Measurements from ENCODE around the gene LRRC74B. TPM values are rescaled to one million over a fixed set of nuclear protein-coding genes. Genes with fewer than 3 reads are reported as not detected.
A peak's percentile ranks its signal among the peaks of the same experiment; 100 is the strongest.

The LRRC74B gene
- total RNA-seq, 1 experiment from 2014 or later = under 0.01 TPM

DNA sequence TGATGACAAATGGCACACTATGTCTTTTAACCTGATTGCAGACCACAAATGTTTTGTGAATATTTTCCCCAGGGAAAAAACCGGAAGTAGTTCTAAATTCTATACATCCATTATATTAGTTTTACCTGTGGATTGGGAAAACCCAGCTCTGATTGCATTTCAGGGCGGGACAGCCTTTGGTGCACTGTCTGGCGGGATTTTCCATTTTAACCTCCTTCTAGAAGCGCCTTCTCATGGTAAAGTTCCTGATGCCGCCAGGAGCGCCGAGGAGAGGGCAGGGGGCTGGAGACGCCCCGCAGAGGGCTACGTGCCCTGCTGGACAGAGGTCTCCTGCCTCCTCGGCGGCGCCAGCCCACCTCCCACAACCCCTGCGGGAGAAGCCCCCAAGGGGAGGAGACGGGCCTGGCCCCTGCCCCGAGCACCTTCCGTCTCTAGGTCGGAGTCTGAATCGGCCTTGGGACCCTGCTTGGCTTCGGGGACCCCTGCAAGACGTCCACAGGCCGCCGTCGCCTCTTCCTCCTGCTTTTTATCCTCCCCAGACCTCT lies 32.0 kb upstream of the LRRC74B start:
- no peak for DNase-seq (ENCODE audit: low read depth)

DNA sequence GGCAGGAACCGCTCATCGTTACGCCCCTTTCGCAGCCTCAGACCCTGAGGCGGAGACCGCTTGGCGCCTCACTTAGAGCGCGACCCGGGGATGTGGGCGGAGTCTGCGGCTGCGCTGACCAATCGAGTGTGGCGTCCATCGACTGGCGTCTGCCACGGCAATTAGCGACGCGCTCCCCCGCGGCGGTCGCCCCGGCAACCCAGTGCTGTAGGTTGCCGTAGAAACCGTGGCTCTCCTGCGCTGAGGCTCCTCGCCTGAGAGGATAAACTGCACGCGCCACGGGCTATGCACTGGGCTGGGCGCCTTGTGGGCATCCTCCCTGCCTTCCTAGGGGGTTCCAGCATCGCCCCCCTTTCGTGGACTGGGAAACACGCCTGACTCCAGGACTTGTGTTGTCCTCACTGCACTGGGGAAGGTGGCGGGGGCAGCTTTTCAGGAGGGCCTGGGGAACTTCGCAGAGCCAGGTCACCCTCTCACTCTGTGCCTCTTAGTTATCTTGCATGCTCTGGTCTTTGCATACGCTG lies 31.5 kb upstream of the LRRC74B start:
- peak; percentile 94 for DNase-seq (ENCODE audit: low read depth)

- peak; percentile 90 for DNase-seq (ENCODE audit: low read depth)
Observed at GRCh38 chr22:21014726-21015465, 30.9 kb upstream of the LRRC74B start, which contains the start of gene P2RX6. Gene P2RX6 (plus strand): TSS chr22:21015165. CDS start chr22:21015175, 10 bp downstream.

GRCh38 chr22:21015466-21016006 lies 30.2 kb upstream of the LRRC74B start:
- DNase-seq (ENCODE audit: low read depth) = no peak

GRCh38 chr22:21016644-21017420 lies 28.9 kb upstream of the LRRC74B start:
- no peak for DNase-seq (ENCODE audit: low read depth)

GRCh38 chr22:21018314-21018713 lies 27.4 kb upstream of the LRRC74B start:
- no peak for DNase-seq (ENCODE audit: low read depth)

DNA sequence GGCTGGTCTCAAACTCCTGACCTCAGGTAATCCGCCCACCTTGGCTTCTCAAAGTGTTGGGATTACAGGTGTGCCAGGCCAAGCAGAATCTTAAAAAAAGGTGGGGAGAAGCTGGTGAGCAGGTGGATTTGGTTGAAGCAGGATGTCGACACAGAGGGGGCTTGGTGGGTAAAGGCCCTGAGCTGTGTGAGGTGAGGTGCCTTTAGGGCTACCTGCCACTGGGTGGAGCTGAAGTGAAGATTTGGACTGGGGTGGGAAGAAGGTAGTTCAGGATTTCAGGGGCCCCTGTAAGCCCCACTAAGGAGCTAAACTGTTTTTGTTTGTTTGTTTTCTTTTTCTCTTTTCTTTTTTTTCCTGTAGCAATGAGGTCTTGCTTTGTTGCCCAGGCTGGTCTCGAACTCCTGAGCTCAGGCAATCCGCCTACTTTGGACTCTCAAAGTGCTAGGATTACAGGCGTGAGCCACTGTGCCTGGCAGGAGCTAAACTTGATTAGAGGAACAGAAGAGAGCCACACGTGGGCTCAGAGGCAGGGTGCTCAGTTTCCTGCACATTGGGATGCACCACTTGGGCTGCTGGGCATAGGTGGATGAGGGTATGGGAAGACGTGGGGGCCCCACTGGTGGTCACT lies 24.8 kb upstream of the LRRC74B start:
- no peak for DNase-seq (ENCODE audit: low read depth)

DNA sequence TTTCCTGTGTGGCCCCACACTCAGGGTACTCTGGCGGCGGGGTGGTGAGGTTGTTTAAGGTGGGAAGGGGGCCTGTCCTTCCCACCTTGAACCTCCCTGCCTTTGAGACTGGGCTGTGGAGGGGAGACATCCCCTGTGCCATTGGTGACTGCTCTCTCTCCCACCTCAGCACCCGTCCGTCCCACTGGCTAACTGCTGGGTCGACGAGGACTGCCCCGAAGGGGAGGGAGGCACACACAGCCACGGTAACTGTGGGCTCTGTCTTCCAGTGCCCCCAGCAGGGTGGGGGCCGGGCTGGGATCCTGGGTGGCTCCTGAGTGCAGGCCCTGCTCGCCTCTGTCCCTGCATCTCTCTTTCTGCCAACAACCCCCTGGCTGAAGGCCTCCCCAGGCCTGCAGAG lies 23.2 kb upstream of the LRRC74B start:
- DNase-seq (ENCODE audit: low read depth) = no peak

- no peak for DNase-seq (ENCODE audit: low read depth)
Observed at GRCh38 chr22:21022955-21023614, 22.7 kb upstream of the LRRC74B start.

- DNase-seq (ENCODE audit: low read depth) = no peak
Observed at GRCh38 chr22:21025266-21025665, 20.5 kb upstream of the LRRC74B start.

- no peak for DNase-seq (ENCODE audit: low read depth)
Observed at GRCh38 chr22:21025763-21026755, 19.7 kb upstream of the LRRC74B start.

DNA sequence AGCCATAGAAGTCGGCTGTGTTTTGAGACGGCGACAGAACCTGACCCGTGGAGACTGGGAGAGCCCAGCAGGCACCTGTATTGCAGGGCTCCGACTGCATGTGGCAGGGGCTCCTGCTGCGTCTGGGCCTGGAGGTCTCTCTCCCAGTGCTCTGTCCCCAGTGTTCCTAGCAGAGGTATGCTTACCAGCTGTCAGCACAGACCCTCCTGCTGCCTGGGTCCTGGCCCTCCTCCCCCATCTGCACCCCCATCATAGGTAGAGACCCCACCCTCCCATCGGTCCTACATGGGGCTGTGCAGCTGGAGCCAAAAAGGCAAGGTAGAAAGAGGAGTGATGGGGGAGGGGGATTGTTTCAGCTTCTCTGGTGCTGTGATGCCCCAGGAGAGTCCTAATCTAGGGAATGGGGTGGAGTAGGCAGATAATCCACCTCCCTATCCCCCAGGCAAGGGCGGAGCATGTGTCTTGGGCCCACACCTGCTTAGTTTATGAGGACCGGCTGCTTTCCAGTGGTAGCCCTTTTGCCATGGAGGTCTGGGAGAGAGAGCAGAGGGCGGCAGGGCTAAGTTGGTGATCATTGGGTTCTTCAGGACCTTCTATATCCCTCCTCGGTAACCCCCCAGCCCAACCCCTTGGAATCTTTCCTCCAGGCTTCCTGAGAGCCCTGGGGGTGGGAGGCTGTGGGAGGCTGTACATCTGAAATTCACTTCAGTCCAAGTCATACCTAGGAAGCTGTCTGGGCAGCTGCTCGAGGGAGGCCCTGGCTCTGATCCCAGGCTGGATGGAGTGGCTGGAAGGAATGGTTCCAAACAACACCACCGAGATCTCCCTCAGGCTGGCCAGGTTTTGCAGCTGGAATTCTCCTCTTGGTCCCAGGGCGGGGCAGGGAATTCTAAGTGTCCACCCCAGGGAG lies 18.7 kb upstream of the LRRC74B start:
- DNase-seq (ENCODE audit: low read depth) = peak; percentile 70

- no peak for DNase-seq (ENCODE audit: low read depth)
Observed at GRCh38 chr22:21028277-21029251, 17.2 kb upstream of the LRRC74B start.

DNA sequence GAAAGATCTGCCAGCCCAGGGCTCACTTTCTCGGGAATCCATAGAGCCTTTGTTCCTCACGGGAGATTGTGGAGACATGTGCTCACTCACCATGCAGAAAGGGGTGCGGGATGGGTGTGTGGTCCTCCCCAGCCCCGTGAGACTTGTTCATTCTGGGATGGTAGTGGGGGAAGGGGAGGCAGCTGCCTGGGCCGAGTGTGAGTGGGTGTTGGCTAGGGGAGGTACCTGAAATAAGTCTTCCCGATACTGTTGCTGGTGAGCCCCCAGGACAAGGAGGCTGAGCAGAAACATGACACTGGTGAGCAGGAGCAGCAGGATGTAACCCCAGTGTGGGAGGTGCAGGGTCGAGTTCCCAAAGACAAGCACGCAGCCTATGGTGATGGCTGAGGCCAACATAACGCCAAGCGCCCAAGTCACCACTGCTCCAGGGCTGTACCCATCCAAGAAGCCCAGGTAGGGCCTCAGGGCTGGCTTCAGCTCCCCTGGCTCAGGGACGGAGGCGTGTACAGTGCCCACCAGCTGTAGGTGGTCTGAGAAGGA lies 16.2 kb upstream of the LRRC74B start:
- no peak for DNase-seq (ENCODE audit: low read depth)

DNA sequence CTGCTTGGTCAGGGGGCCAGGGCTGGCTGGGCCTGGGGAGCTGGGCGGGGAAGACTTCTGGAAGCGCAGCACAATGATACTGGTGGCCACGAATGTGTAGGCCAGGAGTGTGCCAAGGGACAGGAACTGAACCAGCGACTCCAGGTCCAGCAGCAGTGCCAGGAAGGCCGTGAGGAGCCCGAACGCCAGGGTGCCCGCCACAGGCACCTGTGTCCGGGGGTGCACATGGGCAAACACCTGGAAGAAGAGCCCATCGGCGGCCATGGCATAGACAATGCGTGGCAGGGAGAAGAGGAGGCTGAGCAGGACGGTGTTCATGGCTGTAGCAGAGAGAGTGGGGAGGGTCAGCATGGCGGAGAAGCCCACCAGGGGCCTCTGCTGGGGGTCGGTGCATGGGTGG lies 15.7 kb upstream of the LRRC74B start:
- no peak for DNase-seq (ENCODE audit: low read depth)

GRCh38 chr22:21030621-21031544 lies 14.9 kb upstream of the LRRC74B start:
- no peak for DNase-seq (ENCODE audit: low read depth)

Data from RPMI7951 (cell line).